ENCODE results near the gene ZNF518B. TPM values are rescaled to one million over a fixed set of nuclear protein-coding genes. Genes with fewer than 3 reads are reported as not detected.

The ZNF518B gene
- polyA plus RNA-seq, 1 donor from 2014 or later: 38.2 TPM

GRCh38 chr4:10442976-10443375 lies 14.2 kb downstream of the ZNF518B start:
- peaks cover 34% of the 10 kb centered on the region for H3K36me3 ChIP-seq (ENCODE audit: insufficient read depth, low read length)
- no peaks in the 10 kb centered on the region for H3F3A ChIP-seq (ENCODE audit: insufficient read depth, low read length, poor library complexity, severe bottlenecking)
- no peak overlapping the region for H3K27ac ChIP-seq (ENCODE audit: low read length)

GRCh38 chr4:10441512-10441911 lies 15.7 kb downstream of the ZNF518B start:
- H3K79me2 ChIP-seq (replicated peaks; ENCODE audit: insufficient read depth, low read length): no peaks in the 10 kb centered on the region
- H3K36me3 ChIP-seq (ENCODE audit: insufficient read depth, low read length): peaks cover 34% of the 10 kb centered on the region
- no peak overlapping the region for H3K27ac ChIP-seq (ENCODE audit: low read length)
- no peaks in the 10 kb centered on the region for H3K27me3 ChIP-seq (ENCODE audit: insufficient read depth, low read depth, low read length)
- no peaks in the 10 kb centered on the region for H3K9me2 ChIP-seq (ENCODE audit: insufficient read depth, low read length)
- H3K4me2 ChIP-seq (ENCODE audit: low read length): no peak overlapping the region
- no peak overlapping the region for H3K4me3 ChIP-seq (ENCODE audit: low read length)
- H3K9ac ChIP-seq (ENCODE audit: low read length): no peak overlapping the region
- no peaks in the 10 kb centered on the region for H4K20me1 ChIP-seq (ENCODE audit: insufficient read depth)
- H2AFZ ChIP-seq (ENCODE audit: low read depth, low read length): no peak overlapping the region
- no peak for TF ChIP-seq SMC3 (conservative IDR thresholded peaks at IDR 0.05; ENCODE audit: poor library complexity)
- H3K9me3 ChIP-seq (ENCODE audit: low read length): peaks cover 21% of the 10 kb centered on the region
- no peaks in the 10 kb centered on the region for H3F3A ChIP-seq (ENCODE audit: insufficient read depth, low read length, poor library complexity, severe bottlenecking)

More at GRCh38 chr4:10442976-10443375, 14.2 kb downstream of the ZNF518B start:
- TF ChIP-seq EP300 (conservative IDR thresholded peaks at IDR 0.05; ENCODE audit: poor library complexity, severe bottlenecking) (no peak), MXI1 (conservative IDR thresholded peaks at IDR 0.05; ENCODE audit: poor library complexity, severe bottlenecking) (no peak), RAD21 (conservative IDR thresholded peaks at IDR 0.05) (no peak)
- Histone ChIP-seq H2AFZ (ENCODE audit: low read depth, low read length) (no peak overlapping the region), H3K4me3 (ENCODE audit: low read length) (no peak overlapping the region), H4K20me1 (ENCODE audit: insufficient read depth) (no peaks in the 10 kb centered on the region), H3K27me3 (ENCODE audit: insufficient read depth, low read depth, low read length) (no peaks in the 10 kb centered on the region), H3K9me3 (ENCODE audit: low read length) (peaks cover 22% of the 10 kb centered on the region), H3K4me2 (ENCODE audit: low read length) (no peak overlapping the region), H3K9ac (ENCODE audit: low read length) (no peak overlapping the region), H3K79me2 (replicated peaks; ENCODE audit: insufficient read depth, low read length) (no peaks in the 10 kb centered on the region), H3K9me2 (ENCODE audit: insufficient read depth, low read length) (no peaks in the 10 kb centered on the region)

GRCh38 chr4:10438924-10439323 lies 18.3 kb downstream of the ZNF518B start:
- no peak for TF ChIP-seq TAF1 (IDR thresholded peaks at IDR 0.05; ENCODE audit: low read depth)
- TF ChIP-seq SMC3 (conservative IDR thresholded peaks at IDR 0.05; ENCODE audit: poor library complexity): no peak
- no peak for TF ChIP-seq CTCF (IDR thresholded peaks at IDR 0.05; ENCODE audit: poor library complexity, severe bottlenecking)
- TF ChIP-seq RAD21 (conservative IDR thresholded peaks at IDR 0.05): no peak
- no peak for TF ChIP-seq EP300 (conservative IDR thresholded peaks at IDR 0.05; ENCODE audit: poor library complexity, severe bottlenecking)
- no peak for TF ChIP-seq REST (IDR thresholded peaks at IDR 0.05; ENCODE audit: borderline replicate concordance)
- no peak for TF ChIP-seq EZH2 (IDR thresholded peaks at IDR 0.05; ENCODE audit: borderline replicate concordance, insufficient read depth, low read length, poor library complexity, severe bottlenecking)
- TF ChIP-seq MXI1 (conservative IDR thresholded peaks at IDR 0.05; ENCODE audit: poor library complexity, severe bottlenecking): no peak
- no peak for TF ChIP-seq POLR2AphosphoS5 (IDR thresholded peaks at IDR 0.05)
- no peak overlapping the region for H2AFZ ChIP-seq (ENCODE audit: low read depth, low read length)
- H3K79me2 ChIP-seq (replicated peaks; ENCODE audit: insufficient read depth, low read length): no peaks in the 10 kb centered on the region
- peaks cover 14% of the 10 kb centered on the region for H3K36me3 ChIP-seq (ENCODE audit: insufficient read depth, low read length)
- H3K9me3 ChIP-seq (ENCODE audit: low read length): peaks cover 3% of the 10 kb centered on the region
- H3K4me3 ChIP-seq (ENCODE audit: low read length): no peak overlapping the region
- H3K27me3 ChIP-seq (ENCODE audit: insufficient read depth, low read depth, low read length): no peaks in the 10 kb centered on the region
- no peaks in the 10 kb centered on the region for H4K20me1 ChIP-seq (ENCODE audit: insufficient read depth)
- H3K4me2 ChIP-seq (ENCODE audit: low read length): no peak overlapping the region
- H3K9ac ChIP-seq (ENCODE audit: low read length): no peak overlapping the region
- H3K27ac ChIP-seq (ENCODE audit: low read length): no peak overlapping the region
- H3F3A ChIP-seq (ENCODE audit: insufficient read depth, low read length, poor library complexity, severe bottlenecking): no peaks in the 10 kb centered on the region
- H3K9me2 ChIP-seq (ENCODE audit: insufficient read depth, low read length): no peaks in the 10 kb centered on the region
